ENCODE measurements around the gene CCDC85B.

The CCDC85B gene

DNA sequence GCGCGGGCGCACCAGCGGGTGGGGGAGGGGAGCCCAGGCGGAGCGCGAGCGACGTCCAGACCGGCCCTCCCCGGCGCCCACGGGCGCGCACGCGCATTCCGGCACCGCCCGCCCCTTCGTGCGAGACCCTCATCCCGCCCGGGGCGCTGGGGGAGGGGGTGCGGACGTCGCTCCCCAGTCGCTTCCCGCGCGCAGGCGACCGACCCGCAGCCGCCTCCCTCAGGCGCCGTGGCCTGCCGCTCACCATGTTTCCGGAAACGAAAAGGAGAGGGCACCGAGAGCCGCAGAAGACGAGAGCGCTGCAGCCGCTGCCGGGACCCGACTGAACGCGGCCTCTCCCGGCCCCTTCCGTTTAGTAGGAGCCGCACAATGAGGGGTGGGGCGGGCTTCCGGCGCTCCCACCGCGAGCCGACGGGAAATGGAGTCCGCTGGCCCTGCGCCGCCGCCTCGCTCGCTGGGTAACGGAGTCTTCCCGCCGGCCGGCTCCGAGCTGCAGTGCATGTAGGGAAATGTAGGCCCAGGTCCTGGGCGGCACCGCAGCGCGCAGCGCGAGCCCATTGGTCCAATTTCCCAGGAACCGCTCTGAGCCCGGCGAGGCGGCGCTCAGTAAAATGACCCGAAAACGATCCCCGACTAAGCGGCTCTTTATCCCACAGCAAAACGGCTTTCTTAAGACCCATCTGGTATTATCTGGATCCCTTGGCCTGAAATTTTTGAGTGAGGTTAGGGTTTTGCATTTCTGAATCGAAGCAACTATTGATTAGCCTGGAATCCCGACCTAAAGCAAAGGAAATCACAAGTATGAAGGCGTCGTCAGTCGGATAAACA lies 32.4 kb upstream of the CCDC85B start, which contains the start of gene CFL1:
Gene CFL1, minus strand, starts transcription at position 328 of the 828 bp plus-strand sequence. Its CDS starts 81 bp downstream, at position 247.
- DNase-seq: peak; percentile 97

DNA sequence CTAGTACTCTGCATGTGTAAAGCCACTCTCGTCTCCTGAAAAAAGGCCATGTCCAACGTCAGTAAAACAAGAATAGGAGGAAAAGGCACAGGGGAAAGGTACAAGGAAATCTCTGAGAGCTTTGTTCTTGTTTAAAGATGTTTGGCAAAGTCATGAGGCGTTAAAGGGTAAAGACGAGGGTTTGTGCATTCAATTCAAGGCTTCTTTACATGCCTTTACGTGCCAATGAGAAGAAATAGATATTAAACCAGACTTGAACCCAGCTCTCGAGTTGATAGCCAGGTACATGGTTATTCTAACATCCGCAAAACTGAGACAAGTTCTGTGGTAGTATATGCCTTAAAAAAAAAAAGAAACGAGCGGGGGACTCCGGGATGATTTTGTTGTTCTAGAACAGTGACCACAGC lies 31.8 kb upstream of the CCDC85B start:
- DNase-seq: no peak

DNA sequence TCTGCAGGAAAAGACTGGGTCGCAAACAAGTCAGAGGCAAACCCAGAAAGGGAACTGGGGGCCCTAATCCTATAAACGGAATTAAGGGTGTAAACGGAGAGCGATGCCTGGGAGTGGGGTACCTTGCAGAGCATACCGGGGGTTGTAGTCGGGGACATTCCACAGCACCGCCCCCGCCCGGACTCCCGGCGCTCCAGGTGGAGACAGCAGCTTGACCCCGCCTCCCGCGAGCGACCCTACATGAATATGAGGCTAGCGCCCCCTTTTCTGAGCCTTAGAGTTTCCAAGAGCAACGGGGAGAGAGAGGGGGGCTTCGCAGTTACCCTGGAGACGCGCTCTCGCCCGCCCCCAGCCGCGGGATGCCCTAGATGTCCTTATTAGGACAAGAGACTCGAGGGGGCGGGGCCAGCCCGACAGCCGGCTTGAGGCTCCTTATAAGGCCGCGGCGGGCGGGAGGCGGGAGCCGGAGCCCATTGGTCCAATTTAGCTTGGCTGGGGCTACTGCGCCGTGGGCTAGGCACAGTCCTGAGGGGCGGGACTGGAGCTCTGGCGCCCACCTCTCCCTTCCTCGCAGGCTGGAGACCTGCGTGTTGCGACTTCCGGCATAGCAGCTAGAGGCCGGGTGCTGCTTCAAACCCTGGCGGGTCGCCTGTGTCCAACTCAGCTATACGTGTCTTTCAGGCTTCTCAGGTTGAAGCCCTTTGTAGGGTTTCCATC lies 31.2 kb upstream of the CCDC85B start:
- DNase-seq: peak; percentile 99

DNA sequence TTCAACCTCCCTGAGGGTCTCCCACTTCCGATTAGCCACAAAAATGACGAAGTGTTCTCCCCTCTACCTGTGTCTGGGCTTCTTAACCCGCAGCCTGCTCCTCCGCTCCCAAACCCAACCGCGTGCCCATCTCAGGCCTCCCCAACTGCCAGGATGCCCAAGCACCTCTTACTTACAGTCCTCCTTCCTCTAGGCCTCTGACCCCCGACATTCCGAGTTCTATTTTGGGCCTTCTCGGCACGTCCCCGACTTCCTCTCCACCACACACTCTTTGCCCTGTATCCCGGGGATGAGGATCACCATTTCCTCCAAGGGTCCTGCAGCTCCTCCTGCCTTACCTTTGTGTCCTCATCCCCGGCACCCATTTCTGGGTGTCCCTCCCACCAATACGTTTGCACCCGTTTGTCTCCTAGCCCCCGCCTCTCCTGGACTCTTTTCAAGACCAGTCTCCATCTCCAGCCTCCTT lies 30.6 kb upstream of the CCDC85B start:
- DNase-seq: no peak

DNA sequence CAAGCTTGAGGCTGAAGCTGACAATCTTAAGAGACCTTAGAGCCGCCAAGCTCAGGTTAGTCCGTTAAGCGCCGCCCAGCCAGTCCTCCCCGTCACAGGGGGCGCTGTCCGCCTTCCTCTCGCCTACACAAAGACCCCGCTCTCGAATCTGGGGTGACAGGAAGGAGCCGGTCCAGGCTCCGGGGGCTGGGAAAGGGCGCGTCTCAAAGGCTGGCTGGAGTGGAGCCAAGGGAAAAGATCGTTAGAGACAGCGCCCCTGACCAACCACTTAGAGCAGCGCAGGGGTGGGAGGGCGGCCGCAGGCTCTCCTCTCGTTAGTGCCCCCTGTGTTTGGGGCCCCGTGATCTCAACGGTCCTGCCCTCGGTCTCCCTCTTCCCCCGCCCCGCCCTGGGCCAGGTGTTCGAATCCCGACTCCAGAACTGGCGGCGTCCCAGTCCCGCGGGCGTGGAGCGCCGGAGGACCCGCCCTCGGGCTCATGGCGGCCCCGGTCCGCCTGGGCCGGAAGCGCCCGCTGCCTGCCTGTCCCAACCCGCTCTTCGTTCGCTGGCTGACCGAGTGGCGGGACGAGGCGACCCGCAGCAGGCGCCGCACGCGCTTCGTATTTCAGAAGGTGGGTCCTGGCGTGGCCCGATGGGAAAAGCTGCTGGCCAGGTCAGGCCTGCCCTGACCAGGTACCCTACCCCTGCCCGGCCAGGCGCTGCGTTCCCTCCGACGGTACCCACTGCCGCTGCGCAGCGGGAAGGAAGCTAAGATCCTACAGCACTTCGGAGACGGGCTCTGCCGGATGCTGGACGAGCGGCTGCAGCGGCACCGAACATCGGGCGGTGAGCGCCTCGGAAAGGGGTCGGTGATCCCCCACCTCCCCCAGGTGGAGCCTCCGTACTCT lies 30.0 kb upstream of the CCDC85B start, which contains the start of gene MUS81:
Gene MUS81, plus strand, starts transcription at position 156 of the 887 bp plus-strand sequence. Its CDS starts 321 bp downstream, at position 477.
- DNase-seq: peak; percentile 91

DNA sequence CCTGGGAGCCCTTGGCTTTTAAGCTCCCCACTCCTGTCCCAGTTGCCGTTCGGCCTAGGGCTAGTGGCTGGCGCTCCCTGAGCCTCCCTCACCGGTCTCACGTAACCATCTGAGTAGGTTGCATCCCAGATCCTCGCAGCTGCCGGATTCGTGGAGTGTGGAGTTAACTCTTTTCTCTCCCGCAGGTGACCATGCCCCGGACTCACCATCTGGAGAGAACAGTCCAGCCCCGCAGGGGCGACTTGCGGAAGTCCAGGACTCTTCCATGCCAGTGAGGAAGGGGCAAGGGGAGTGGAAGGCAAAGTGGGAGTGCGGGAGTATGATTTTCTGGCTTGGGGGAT lies 29.3 kb upstream of the CCDC85B start:
- no peak for DNase-seq

DNA sequence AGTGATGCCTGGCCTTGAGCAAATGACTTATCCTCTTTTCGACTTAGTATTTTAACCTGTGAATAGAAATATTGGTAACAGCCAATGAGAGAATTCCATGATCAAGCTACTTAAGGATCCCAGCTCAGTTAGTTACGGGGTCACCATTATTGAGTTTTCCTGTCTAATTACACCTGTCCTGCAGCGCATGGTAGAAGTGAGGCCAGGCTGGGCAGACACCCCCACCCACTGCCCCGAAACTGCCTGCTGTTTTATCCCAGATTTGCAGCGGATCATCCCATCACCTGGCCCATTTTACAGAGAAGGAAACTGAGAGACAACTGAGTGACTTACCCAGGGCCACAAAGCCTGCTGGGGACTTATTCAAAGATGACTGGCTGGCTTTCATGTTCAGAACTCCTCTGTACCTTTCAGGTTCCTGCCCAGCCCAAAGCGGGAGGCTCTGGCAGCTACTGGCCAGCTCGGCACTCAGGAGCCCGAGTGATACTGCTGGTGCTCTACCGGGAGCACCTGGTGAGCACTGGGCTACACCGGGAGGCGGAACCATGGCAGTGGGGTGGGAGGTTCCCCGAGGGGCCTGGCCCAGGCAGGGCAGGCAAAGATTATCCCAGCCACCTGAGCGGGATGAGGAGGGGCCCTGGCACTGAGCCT lies 28.8 kb upstream of the CCDC85B start:
- DNase-seq: no peak

DNA sequence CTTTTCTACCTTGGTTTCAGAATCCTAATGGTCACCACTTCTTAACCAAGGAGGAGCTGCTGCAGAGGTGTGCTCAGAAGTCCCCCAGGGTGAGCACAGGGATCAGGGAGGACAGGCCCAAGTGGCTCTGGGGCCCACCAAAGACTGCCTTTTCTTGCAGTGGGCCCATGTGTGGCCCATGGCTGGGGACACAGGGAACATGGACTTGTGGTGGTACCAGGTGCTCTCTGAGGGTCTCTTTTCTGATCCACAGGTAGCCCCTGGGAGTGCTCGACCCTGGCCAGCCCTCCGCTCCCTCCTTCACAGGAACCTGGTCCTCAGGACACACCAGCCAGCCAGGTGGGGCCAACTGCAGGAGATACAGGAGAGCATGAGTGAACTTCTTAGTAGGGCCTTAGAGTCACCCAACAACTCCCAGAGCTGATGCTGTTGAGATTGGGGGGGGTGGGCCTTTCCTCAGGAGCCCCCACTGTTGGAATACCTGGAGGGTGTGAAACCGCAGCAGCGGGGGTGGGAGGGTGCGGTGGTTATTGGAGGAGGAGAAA lies 28.2 kb upstream of the CCDC85B start:
- no peak for DNase-seq

DNA sequence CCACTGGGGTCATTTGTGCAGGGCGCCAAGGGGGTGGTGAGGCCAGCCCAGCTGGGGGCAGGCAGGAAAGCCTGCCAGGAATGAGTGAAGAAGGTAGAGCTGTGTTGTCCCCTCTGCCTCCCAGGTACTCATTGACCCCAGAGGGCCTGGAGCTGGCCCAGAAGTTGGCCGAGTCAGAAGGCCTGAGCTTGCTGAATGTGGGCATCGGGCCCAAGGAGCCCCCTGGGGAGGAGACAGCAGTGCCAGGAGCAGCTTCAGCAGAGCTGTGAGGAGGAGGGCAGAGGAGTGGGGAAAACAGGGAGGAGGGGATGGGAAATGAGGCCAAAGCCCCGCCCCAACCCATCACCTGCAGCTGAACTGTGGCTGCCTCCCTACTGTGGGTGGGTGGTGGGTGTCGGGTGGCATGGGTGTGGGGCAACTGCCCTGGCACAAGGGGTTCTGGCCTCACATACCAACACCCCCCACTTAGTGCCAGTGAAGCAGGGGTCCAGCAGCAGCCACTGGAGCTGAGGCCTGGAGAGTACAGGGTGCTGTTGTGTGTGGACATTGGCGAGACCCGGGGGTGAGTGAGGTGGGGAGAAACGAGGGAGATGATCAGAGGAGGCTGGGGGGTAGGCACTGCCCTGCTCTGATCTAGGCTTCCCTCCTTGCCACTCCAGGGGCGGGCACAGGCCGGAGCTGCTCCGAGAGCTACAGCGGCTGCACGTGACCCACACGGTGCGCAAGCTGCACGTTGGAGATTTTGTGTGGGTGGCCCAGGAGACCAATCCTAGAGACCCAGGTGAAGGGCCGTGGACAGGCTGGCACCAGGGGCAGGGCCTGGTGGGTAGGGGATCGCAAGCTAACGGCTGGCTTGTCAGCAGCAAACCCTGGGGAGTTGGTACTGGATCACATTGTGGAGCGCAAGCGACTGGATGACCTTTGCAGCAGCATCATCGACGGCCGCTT lies 27.3 kb upstream of the CCDC85B start:
- DNase-seq: no peak

DNA sequence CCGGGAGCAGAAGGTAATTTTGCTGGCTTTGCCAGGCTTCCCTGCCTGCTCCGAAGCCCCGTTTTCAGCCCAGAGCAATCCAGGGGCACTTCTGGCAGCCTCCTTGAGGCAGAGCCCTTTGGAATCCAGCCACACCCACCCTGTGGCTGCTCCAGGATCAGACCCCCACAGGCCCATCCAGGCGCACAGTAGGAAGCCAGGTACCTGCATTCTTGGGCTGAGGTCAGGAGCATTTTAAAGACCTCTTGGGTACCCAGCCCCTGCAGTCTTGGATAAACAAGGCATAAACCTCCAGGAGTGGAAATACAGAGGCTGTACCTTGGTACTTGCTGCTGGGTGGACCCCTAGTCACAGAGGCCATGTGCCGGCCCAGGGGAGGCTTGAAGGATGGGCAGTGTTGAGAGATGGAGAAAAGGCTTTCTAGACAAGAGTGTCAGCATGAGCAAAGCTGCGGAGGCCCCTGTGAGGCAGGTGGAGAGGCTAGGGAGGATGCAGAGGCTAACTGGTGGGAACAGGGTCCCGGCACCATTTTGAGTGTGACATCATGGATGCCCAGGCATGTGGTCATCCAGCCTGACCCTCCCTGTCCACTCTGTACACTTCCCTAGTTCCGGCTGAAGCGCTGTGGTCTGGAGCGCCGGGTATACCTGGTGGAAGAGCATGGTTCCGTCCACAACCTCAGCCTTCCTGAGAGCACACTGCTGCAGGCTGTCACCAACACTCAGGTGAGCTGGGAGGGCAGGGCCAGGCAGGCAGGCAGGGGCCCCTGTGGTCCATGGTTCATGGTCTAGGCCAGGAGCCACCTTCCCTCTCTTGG lies 26.4 kb upstream of the CCDC85B start:
- DNase-seq: no peak

DNA sequence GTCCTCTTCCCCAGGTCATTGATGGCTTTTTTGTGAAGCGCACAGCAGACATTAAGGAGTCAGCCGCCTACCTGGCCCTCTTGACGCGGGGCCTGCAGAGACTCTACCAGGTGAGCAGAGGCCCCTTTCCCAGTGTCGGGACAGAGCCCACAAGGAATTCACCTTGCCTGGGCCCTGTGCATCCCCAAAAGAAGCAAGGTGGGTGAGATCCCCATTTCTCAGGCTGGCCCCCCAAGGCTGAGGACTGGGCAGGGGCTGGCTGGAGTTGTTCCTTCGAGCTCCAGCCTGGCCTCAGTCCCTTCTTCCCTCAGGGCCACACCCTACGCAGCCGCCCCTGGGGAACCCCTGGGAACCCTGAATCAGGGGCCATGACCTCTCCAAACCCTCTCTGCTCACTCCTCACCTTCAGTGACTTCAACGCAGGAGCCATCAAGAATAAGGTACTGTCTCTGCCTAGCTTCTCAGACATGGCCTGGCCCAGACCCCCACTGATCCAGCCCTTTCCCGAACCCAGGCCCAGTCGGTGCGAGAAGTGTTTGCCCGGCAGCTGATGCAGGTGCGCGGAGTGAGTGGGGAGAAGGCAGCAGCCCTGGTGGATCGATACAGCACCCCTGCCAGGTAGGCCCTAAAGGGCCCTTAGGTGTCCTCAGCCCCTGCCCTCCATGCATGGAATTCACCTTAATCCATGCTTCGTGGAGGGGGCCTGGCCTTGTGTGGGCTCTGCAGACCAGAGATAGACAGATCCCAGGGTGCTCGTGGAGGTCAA lies 25.6 kb upstream of the CCDC85B start:
- no peak for DNase-seq

DNA sequence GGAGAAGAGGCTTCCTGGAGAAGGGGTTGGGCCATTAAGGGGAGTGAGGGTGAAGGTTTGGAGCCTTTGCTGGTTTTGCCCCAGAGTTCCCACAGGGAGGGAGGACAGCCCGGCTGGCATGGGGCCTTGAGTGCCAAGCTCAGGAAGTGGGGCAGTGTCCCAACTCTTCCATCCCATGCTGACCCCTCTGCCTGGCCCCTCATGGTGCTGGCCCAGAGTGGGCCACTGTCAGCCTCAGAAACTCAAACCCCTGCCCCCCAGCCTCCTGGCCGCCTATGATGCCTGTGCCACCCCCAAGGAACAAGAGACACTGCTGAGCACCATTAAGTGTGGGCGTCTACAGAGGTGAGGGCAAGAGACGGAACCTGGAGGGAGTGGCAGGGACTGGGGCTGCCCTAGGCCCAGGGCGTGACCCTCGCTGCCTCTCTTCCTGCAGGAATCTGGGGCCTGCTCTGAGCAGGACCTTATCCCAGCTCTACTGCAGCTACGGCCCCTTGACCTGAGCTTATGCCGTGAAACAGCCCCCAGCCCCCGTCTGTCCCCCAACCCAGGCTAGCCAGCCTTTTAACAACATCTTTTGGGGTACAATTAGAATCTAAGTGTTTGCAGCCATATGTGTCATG lies 24.8 kb upstream of the CCDC85B start:
- DNase-seq: no peak

DNA sequence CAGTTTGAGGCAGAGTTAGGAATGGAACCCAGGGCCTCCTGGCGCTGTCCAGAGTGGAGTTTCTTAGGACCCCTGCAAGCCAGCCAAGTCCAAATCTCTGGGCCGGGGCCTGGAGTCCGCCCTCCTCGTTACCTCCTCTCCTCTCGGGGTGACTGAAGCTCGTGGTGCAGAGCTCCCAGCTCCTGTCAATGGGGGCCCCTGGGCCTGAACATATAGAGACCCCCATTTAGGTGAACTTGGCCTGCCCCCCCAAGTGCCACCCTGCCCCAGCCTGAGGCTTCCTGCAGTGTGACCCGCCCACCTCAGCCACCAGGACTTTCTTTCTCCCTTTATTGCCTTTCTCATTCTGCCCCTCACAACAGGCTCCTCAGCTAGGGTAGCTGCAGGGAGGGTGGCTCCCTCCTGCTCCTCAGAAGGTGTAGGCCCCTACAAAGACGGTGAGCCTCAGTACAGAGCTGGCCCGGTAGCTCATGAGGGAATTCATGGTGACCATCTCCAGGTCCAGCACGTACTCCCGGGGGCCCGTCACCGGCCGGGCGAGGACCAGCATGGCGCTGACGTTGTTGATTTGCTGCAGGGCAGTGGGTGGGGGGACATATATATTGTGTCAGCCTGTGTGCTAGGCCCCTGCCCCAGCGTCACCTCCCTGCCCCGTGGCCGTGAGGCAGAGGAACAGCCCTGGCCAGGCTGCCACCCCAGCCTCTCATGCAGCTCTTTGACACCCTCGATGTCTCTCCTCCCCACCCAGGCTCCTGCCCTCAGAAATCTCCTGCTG lies 23.8 kb upstream of the CCDC85B start:
- no peak for DNase-seq

DNA sequence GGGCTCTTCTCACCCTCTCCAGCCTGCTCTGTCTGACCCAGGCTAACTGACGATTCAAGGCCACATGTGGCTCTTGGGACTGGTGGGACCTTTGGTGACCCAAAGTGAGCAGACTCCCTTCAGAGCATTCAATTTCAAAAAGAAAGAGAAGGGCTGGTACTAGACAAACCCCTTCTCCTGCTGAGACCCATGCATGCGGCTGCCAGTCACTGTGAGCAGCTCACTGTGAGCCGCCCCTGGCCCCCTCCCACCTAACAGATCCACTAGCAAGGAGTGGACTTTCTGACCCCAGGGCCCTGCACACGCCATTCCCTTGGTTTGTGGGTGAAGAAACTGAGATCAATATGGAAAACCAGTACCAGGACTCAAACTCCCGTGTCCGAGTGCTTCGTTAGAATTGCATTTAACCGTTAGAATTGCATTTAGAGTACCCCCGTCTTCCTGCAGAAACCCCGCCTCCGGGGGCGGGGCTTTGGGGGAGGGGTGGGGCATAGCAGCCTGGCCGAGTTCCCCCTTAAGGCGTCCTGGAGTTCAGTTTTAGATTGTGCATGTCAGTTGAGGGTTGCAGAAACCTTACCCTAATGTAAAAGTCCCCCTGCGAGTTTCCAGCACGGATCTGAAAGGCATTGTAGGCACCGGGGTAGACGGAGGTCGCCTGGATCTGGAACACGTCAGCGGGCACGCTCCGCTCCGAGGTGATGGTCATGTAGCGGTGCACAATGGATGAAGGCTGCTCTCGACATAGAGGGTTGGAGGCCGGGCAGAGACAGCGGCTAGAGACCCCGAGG lies 23.0 kb upstream of the CCDC85B start:
- no peak for DNase-seq

DNA sequence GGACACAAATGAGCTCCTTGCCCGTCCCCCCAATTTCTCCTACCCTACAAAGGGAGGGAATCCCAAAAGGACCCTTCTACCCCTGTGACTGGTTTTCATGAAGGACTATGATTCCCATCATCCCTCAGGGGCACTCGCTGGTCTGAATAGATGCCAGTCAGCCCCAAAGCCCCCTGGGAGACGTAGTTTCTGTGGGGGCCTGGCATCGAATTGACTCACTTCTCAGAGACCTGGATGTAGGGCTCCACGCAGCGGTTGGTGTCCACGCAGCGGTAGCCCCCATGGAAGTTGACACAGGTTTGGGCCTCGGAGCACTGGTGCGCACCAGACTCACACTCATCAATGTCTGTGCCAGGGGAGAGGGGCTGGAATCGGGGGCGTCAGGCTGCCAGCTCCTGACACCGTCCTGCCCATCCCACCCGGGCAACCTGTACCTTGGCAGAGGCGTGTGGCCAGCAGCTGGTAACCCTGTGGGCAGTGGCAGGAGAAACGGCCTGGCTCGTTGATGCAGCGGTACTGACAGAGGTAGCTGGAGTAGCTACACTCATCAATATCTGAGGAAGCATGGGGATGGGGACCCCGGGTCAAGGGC lies 22.3 kb upstream of the CCDC85B start:
- no peak for DNase-seq

DNA sequence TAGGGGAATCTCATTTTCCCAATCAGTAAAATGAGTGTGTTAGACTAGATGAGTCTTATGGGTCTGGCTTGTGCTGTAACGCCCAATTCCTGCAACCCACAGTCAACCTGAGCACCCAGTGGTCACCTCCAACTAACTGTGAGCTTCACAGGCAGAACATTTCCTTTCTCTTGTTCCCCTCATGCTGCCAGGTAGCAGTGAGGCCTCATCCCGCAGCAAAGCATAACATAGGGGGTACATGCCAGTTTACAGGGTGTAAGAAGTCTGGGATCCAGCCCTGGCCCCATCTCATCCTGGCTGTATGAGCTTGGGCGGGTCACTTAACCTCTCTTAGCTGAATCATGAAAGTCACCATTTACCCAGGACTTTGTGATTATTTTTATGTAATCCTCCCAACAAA lies 21.6 kb upstream of the CCDC85B start:
- no peak for DNase-seq

Measured in NK-92 treated with Interleukin-12 subunit alpha and Interleukin-12 subunit beta, amount 100 ng/mL, for 24 hours (cell line).